ENCODE measurements around the gene GJB5.

Gene GJB5

GRCh38 chr1:34796990-34797389 lies 42.1 kb downstream of the GJB5 start:
- no peak for DNase-seq

GRCh38 chr1:34800214-34800613 lies 45.4 kb downstream of the GJB5 start:
- no peak for DNase-seq

DNA sequence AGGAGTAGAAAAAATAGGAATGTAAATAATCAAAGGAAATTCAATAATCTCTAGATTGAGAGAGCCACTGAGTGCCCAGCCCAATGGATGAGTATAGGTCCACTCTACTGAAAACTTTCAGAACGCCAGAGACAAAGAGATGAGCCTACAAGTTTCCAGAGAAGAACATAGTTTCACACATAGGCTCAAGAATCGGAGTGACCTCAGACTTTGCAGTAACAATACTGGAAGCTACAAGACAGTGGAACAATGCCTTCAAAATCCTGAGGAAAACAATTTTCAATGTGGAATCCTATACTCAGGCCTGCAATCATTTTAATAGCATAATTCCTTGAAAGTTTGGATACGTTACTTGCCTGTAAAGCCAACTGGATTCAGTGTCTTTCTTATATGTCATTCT lies 48.9 kb downstream of the GJB5 start:
- no peak for DNase-seq

DNA sequence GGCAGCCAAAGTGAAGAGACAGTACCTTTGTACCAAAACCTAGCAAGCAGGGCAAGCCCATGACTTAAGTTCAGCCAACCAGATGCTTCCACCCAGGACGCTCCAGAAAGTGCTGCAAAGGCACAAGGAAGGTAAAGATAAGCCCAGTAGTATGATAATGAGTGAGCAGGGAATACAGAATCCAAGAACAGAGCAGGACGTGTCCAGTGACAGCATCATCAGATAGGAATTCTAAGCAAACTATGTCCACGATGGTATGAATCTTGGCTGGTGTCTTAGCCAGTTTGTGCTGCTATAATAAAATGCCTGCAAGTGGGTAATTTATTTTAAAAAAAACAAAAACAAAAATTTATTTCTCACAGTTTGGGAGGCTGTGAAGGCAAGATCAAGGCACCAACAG lies 51.5 kb downstream of the GJB5 start:
- no peak for DNase-seq

Measured in activated gamma-delta T cell (primary cell).